NT2/D1 (cell line): Measurements from ENCODE around the gene NDFIP1.

ENCODE experiments used
- DNase-seq: peaks from one replicate; pipeline ENCODE4 v3.0.0-alpha.2; 2011; ENCODE audit warnings: low read depth, low spot score
- H3K27me3 ChIP-seq: 2 replicates; pipeline ENCODE4 v1.6.0; 2011; ENCODE audit warnings: mild to moderate bottlenecking; ENCODE audit not compliant: insufficient read length, insufficient read depth
- H3K36me3 ChIP-seq: 2 replicates; pipeline ENCODE4 v1.6.1; 2011; ENCODE audit warnings: mild to moderate bottlenecking, low read length, mixed read lengths; ENCODE audit not compliant: insufficient read depth, insufficient read length
- H3K4me1 ChIP-seq: 2 replicates; pipeline ENCODE4 v1.5.1; 2011; ENCODE audit not compliant: insufficient read depth, insufficient read length
- H3K4me3 ChIP-seq: 2 replicates; pipeline ENCODE4 v1.5.1; 2011; ENCODE audit warnings: low read depth; ENCODE audit not compliant: insufficient read length
- H3K9ac ChIP-seq: 2 replicates; pipeline ENCODE4 v1.6.0; 2011; ENCODE audit warnings: low read depth; ENCODE audit not compliant: insufficient read length
- H3K9me3 ChIP-seq: 2 replicates; pipeline ENCODE4 v1.5.1; 2011; ENCODE audit warnings: mild to moderate bottlenecking, low read length; ENCODE audit not compliant: insufficient read depth
- SUZ12 ChIP-seq: IDR thresholded peaks from 2 replicates; pipeline ENCODE4 v1.6.1; 2011; ENCODE audit not compliant: insufficient read length, insufficient read depth; ENCODE audit errors: extremely low read depth
- YY1 ChIP-seq: IDR thresholded peaks from 2 replicates; pipeline ENCODE4 v1.6.1; 2011; ENCODE audit not compliant: insufficient read length, insufficient read depth
- ZNF274 ChIP-seq: IDR thresholded peaks from 2 replicates; pipeline ENCODE4 v1.6.1; 2011; ENCODE audit warnings: mild to moderate bottlenecking, low read depth, low read length

Gene NDFIP1

DNA sequence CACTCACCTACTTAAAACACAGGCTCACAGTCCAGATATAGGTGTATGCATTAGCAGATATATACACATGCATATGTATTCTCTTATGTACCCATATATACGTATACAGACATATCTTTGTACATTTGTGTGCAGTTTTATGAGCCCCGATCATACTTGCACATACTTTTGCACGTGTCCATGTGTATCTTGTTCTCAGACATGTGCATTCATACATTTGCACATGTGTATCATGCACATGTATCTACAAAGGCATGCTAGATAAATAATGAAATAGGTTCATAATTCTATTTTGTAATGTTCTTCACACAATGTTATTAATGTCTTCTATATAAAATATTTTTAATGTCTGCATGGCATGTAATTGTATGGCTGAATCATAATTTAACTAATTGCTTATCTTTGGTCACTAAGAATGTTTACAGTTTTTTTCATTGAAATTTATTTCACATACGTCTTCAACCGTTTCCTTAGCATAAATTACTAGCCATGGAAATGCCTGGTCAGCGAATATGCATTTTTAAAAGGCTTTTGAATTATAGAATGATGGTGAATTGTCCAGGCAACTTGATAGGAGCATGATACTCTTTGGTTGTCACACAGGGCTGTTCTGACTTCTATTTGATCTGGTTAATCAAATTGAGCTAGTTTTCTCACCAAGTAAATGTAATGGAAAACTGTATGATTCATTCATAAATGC, 2.6 kb downstream of the NDFIP1 start:
- Histone ChIP-seq H3K4me3 (no peak overlapping the region), H3K9ac (no peak overlapping the region), H3K9me3 (no peaks in the 10 kb centered on the region), H3K27me3 (peaks cover 20% of the 10 kb centered on the region), H3K4me1 (no peaks in the 10 kb centered on the region), H3K36me3 (no peaks in the 10 kb centered on the region)
- TF ChIP-seq ZNF274 (no peak), YY1 (no peak)
- no peak for DNase-seq

DNA sequence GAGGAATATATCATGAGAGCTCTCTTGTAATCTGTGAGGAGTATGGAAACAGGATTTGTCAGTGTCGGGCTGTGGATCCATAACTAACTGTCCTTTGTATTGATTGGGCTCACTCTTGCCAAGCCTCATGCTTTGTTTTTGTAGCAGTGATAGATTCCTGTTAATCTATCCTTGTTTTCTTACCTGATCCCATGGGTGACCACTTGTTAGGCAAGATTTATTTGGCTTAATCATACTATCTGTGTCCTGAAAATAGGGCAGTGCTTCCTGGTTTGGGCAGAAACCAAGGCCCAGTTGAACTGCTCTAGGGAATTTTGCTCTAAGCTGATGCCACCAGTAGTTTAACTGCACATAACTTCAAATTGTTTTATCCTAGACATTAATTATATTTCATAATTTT, 6.1 kb downstream of the NDFIP1 start:
- no peak overlapping the region for H3K4me3 ChIP-seq
- H3K4me1 ChIP-seq = no peaks in the 10 kb centered on the region
- H3K9me3 ChIP-seq = no peaks in the 10 kb centered on the region
- no peak for DNase-seq
- TF ChIP-seq ZNF274 = no peak
- TF ChIP-seq SUZ12 = no peak
- TF ChIP-seq YY1 = no peak
- no peaks in the 10 kb centered on the region for H3K36me3 ChIP-seq
- no peak overlapping the region for H3K9ac ChIP-seq
- H3K27me3 ChIP-seq = no peaks in the 10 kb centered on the region

DNA sequence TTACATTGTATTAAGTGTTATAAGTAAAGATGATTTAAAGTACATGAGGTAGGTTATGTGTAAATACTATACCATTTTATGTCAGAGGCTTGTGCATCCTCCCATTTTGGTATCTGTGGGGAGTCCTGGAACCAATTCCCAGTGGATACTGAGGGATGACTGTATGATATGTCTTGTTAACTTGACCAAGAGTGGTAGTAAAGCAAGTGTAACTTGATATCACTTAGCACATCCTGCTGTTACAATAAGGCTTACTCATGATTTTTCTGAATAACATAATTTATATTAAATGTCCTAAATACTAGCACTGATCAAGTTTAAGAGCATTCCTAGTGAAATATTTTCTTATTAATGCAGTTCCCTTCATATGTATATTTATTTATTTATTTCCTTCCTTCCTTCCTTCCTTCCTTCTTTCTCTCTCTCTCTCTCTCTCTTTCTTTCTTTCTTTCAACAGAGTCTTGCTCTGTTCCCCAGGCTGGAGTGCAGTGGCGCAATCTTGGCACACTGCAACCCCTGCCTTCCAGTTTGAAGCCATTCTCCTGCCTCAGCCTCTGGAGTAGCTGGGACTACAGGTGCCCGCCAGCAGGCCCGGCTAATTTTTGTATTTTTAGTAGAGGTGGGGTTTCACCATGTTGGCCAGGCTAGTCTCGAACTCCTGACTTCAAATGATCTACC, 7.5 kb downstream of the NDFIP1 start:
- DNase-seq = no peak
- no peak for TF ChIP-seq ZNF274
- no peak for TF ChIP-seq SUZ12
- no peak for TF ChIP-seq YY1
- H3K9ac ChIP-seq = no peak overlapping the region
- no peaks in the 10 kb centered on the region for H3K4me1 ChIP-seq
- H3K4me3 ChIP-seq = no peak overlapping the region
- no peaks in the 10 kb centered on the region for H3K9me3 ChIP-seq
- H3K27me3 ChIP-seq = no peaks in the 10 kb centered on the region
- H3K36me3 ChIP-seq = no peaks in the 10 kb centered on the region

DNA sequence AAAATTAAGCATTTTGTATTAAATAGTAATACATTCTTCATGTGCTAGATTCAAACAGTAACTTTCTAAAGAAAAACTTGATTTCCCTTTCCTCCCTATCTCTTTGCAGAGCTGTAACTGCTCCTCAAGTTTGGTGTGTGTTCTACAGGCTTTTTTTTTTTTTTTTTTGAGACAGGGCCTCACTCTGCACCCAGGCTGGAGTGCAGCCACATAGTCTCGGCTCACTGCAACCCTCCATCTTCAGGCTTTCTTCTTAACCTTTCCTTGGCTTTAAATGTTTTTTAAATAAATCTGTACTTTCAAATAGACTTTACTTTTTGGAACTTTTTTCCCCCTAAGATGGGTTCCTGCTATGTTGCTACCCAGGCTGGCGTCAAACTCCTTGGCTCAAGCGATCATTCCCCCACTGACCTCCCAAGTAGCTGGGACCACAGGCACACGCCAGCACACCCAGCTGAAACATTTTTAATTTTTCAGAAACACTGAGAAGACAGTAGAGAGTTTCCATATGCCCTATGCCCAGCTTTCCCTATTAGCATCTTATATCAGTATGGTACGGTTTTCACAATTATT, 9.1 kb downstream of the NDFIP1 start:
- Histone ChIP-seq H3K4me3 (no peak overlapping the region), H3K9ac (no peak overlapping the region), H3K27me3 (no peaks in the 10 kb centered on the region), H3K36me3 (no peaks in the 10 kb centered on the region), H3K4me1 (no peaks in the 10 kb centered on the region), H3K9me3 (no peaks in the 10 kb centered on the region)
- TF ChIP-seq ZNF274 (no peak), SUZ12 (no peak), YY1 (no peak)
- DNase-seq = no peak

DNA sequence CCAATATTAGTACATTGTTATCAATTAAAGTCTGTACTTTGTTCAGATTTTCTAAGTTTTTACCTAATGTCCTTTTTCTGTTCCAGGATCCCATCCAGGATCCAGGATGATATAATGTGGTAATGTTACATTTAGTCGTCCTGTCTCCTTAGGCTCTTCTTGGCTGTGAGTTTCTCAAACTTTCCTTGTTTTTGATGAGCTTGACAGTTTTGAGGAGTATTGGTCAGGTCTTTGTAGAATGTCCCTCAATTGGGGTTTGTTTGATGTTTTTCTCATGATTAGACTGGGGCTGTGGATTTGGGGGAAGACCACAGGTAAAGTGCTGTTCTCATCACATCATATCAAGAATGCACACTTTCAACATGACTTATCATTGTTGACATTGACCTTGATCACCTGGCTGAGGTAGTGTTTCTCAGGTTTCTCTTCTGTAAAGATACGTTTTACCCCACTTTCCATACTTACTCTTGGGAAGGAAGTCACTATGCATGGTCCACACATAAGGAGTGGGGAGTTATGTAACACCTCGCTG, 9.6 kb downstream of the NDFIP1 start:
- Histone ChIP-seq H3K4me3 (no peak overlapping the region), H3K27me3 (no peaks in the 10 kb centered on the region), H3K36me3 (no peaks in the 10 kb centered on the region), H3K4me1 (no peaks in the 10 kb centered on the region), H3K9ac (no peak overlapping the region), H3K9me3 (no peaks in the 10 kb centered on the region)
- no peak for TF ChIP-seq YY1
- DNase-seq = no peak

DNA sequence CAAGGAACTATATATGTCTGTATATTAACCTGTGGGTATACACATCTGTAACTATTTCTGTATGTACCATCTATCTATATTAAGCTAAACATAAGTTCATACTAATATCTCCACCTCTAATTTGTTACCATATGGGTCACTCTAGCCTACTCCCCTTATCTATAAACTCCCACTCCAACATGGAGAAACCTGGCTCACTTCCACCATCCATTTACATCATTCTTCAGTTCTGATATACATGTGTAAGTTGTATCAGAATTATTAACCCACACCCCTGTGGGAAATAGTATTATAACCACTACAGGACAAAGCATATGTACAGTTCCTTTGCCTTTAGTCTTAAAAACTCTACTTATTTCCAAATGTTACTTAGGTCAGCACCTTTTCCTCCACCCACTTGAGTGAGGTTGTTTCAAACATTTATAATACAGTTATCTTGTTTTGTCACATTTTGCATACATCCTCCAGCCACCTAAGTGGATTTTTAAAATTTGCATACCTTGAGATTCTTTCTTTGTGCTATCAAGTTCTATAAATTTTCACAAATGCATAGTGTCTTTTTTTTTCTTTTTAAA, 10.6 kb downstream of the NDFIP1 start:
- TF ChIP-seq SUZ12 = no peak
- TF ChIP-seq ZNF274 = no peak
- no peak for TF ChIP-seq YY1
- no peak for DNase-seq
- Histone ChIP-seq H3K4me3 (no peak overlapping the region), H3K9me3 (no peaks in the 10 kb centered on the region), H3K9ac (no peak overlapping the region), H3K36me3 (no peaks in the 10 kb centered on the region), H3K27me3 (no peaks in the 10 kb centered on the region), H3K4me1 (no peaks in the 10 kb centered on the region)
